GM12878 (cell line): ENCODE results near the gene EYA2. TPM values are rescaled to one million over a fixed set of nuclear protein-coding genes. Genes with fewer than 3 reads are reported as not detected.

ENCODE experiments used
- ATF3 ChIP-seq: IDR thresholded peaks from 2 replicates; pipeline ENCODE4 v1.6.1; 2011; ENCODE audit warnings: low read depth, mild to moderate bottlenecking, low read length, moderate library complexity, borderline replicate concordance; ENCODE audit errors: extremely low read depth
- BACH1 ChIP-seq: fragments of 450-650 bp; IDR thresholded peaks from 2 replicates; pipeline ENCODE4 v1.6.1; 2017; ENCODE audit warnings: mild to moderate bottlenecking, borderline replicate concordance
- E4F1 ChIP-seq: fragments of 450-650 bp; IDR thresholded peaks from 2 replicates; pipeline ENCODE4 v1.6.1; 2018; ENCODE audit warnings: borderline replicate concordance, mild to moderate bottlenecking; ENCODE audit not compliant: partially characterized antibody
- IKZF1 ChIP-seq: fragments of 450-650 bp; conservative IDR thresholded peaks from 2 replicates; pipeline ENCODE4 v1.6.1; 2017; ENCODE audit warnings: antibody characterized with exemption, mild to moderate bottlenecking
- PML ChIP-seq: IDR thresholded peaks from 2 replicates; pipeline ENCODE4 v1.6.1; 2012; ENCODE audit warnings: low read length, inconsistent platforms
- TCF12 ChIP-seq: IDR thresholded peaks from 2 replicates; pipeline ENCODE4 v1.6.1; 2011; ENCODE audit warnings: low read depth, mild to moderate bottlenecking, low read length
- USF1 ChIP-seq: IDR thresholded peaks from 2 replicates; pipeline ENCODE4 v1.6.1; 2011; ENCODE audit warnings: borderline replicate concordance, low read depth, mild to moderate bottlenecking, moderate library complexity, mixed read lengths, low read length; ENCODE audit not compliant: insufficient read depth; ENCODE audit errors: extremely low read length
- polyA plus RNA-seq, 11 experiments: library from polyadenylated mRNA; depleted of rRNA in 4 of 11; unstranded in 6 of 11; stranded (reverse) in 5 of 11; fragments of >200 nt; fragmentation: Nextera tagmentation in 4 of 11; fragmentation: Illumina TruSeq in 1 of 11; extraction: Ambion mirVana in 4 of 11; extraction: Trizol in 1 of 11; gene quantifications; 1 replicate in 1 of 11; 2 replicates in 10 of 11; pipeline versions ENCODE4 v1.2.1 to v1.2.3, GENCODE V29; 2011 to 2016; ENCODE audit warnings: inconsistent platforms in 2 of 11, missing spikeins in 2 of 11, low read depth in 1 of 11
- total RNA-seq, 4 experiments: library from RNA; depleted of rRNA in 3 of 4; stranded (reverse); fragments of >200 nt in 3 of 4; fragmentation: Illumina TruSeq in 1 of 4; extraction: Trizol in 1 of 4; gene quantifications; 2 replicates each; pipeline versions ENCODE4 v1.2.1 to v1.2.3, GENCODE V29; 2013 to 2021

The EYA2 gene
- total and polyA plus RNA-seq, 10 of the 15 experiments (the other 5 are each of a cell fraction or from before 2014, with no cell fraction given) = 0.20 TPM; not detected in 9

- TF ChIP-seq ATF3 (peak; percentile 62; the same call in 1 of the 2 replicates), BACH1 (no peak), USF1 (peak; percentile 44), IKZF1 (0 out of 2 replicates have a peak, but pooled peaks have one; percentile 14), TCF12 (no peak), E4F1 (no peak), PML (no peak)
- TF ChIP-seq, all 136 proteins: peak for 7
These were observed 76.4 kb downstream of the EYA2 start (continued) for GRCh38 chr20:46970937-46971630.
